Nephron progenitor cell (in vitro differentiated cells): ENCODE data around the gene FNIP2.
"Not testable (repeated sequence)": the region's sequence is repeated elsewhere in the genome, so short reads cannot be mapped to it uniquely, and the experiment has no call there.

ENCODE experiments used
- DNase-seq: peaks from one replicate; pipeline ENCODE4 v3.0.0; 2021
- H3K27ac Mint-ChIP-seq: 2 replicates; pipeline ENCODE4 v1.8.0; 2021; ENCODE audit warnings: mild to moderate bottlenecking, moderate library complexity, mixed read lengths
- H3K27me3 Mint-ChIP-seq: 2 replicates; pipeline ENCODE4 v1.8.0; 2021; ENCODE audit warnings: mild to moderate bottlenecking, low read depth, mixed read lengths; ENCODE audit not compliant: poor library complexity
- H3K36me3 Mint-ChIP-seq: 2 replicates; pipeline ENCODE4 v1.8.0; 2021; ENCODE audit warnings: low read depth, mixed read lengths
- H3K4me1 Mint-ChIP-seq: 2 replicates; pipeline ENCODE4 v1.8.0; 2021; ENCODE audit warnings: mixed read lengths
- H3K4me3 Mint-ChIP-seq: 2 replicates; pipeline ENCODE4 v1.8.0; 2021; ENCODE audit warnings: mild to moderate bottlenecking, moderate library complexity, mixed read lengths
- H3K9me3 Mint-ChIP-seq: 2 replicates; pipeline ENCODE4 v1.8.0; 2021; ENCODE audit warnings: mild to moderate bottlenecking, moderate library complexity, mixed read lengths
- CTCF ChIP-seq: fragments of 200-600 bp; sonication (generic); IDR thresholded peaks from 2 replicates; pipeline ENCODE4 v1.5.0; 2021; ENCODE audit warnings: antibody characterized with exemption

The FNIP2 gene

GRCh38 chr4:158741326-158742021, 27.4 kb upstream of the FNIP2 start:
- Mint-ChIP-seq H3K4me3 (no peak overlapping the region), H3K27ac (no peak overlapping the region), H3K27me3 (peaks cover 5% of the 10 kb centered on the region), H3K4me1 (peaks cover 4% of the 10 kb centered on the region), H3K9me3 (peaks cover 7% of the 10 kb centered on the region), H3K36me3 (no peaks in the 10 kb centered on the region)
- DNase-seq, result no peak
- no peak for TF ChIP-seq CTCF

- Mint-ChIP-seq H3K27me3 (peaks cover 15% of the 10 kb centered on the region), H3K9me3 (peaks cover 18% of the 10 kb centered on the region)
- not testable (repeated sequence) for H3K4me3 Mint-ChIP-seq, DNase-seq, H3K27ac Mint-ChIP-seq, H3K36me3 Mint-ChIP-seq, H3K4me1 Mint-ChIP-seq
Observed at GRCh38 chr4:158746537-158746936, 22.3 kb upstream of the FNIP2 start.

- Mint-ChIP-seq H3K27me3 (peaks cover 18% of the 10 kb centered on the region), H3K9me3 (peaks cover 16% of the 10 kb centered on the region), H3K4me1 (no peaks in the 10 kb centered on the region), H3K27ac (no peak overlapping the region), H3K4me3 (no peak overlapping the region), H3K36me3 (no peaks in the 10 kb centered on the region)
- no peak for DNase-seq
- no peak for TF ChIP-seq CTCF
Observed at GRCh38 chr4:158750379-158750778, 18.4 kb upstream of the FNIP2 start.

- H3K9me3 Mint-ChIP-seq, result peaks cover 33% of the 10 kb centered on the region
- H3K4me3 Mint-ChIP-seq, result no peak overlapping the region
- peaks cover 7% of the 10 kb centered on the region for H3K27me3 Mint-ChIP-seq
- H3K27ac Mint-ChIP-seq, result no peak overlapping the region
- H3K4me1 Mint-ChIP-seq, result peaks cover 9% of the 10 kb centered on the region
- DNase-seq, result no peak
- no peak for TF ChIP-seq CTCF
- H3K36me3 Mint-ChIP-seq, result peaks cover 6% of the 10 kb centered on the region
Observed at GRCh38 chr4:158754385-158755180, 14.2 kb upstream of the FNIP2 start.

- not testable (repeated sequence) for DNase-seq, H3K4me1 Mint-ChIP-seq, H3K36me3 Mint-ChIP-seq, H3K27me3 Mint-ChIP-seq, H3K4me3 Mint-ChIP-seq
- Mint-ChIP-seq H3K27ac (peak overlapping the region; percentile 80), H3K9me3 (peaks cover 40% of the 10 kb centered on the region)
Observed at GRCh38 chr4:158755819-158756218, 13.0 kb upstream of the FNIP2 start.

GRCh38 chr4:158756588-158756987, 12.2 kb upstream of the FNIP2 start:
- peaks cover 6% of the 10 kb centered on the region for H3K27me3 Mint-ChIP-seq
- H3K27ac Mint-ChIP-seq, result no peak overlapping the region
- DNase-seq, result no peak
- no peak for TF ChIP-seq CTCF
- peaks cover 6% of the 10 kb centered on the region for H3K36me3 Mint-ChIP-seq
- peaks cover 40% of the 10 kb centered on the region for H3K9me3 Mint-ChIP-seq
- H3K4me1 Mint-ChIP-seq, result peaks cover 9% of the 10 kb centered on the region
- H3K4me3 Mint-ChIP-seq, result no peak overlapping the region

- peaks cover 40% of the 10 kb centered on the region for H3K9me3 Mint-ChIP-seq
- H3K36me3 Mint-ChIP-seq, result peaks cover 6% of the 10 kb centered on the region
- peaks cover 9% of the 10 kb centered on the region for H3K4me1 Mint-ChIP-seq
- no peak overlapping the region for H3K4me3 Mint-ChIP-seq
- H3K27me3 Mint-ChIP-seq, result peaks cover 6% of the 10 kb centered on the region
- no peak for DNase-seq
- no peak overlapping the region for H3K27ac Mint-ChIP-seq
- TF ChIP-seq CTCF, result no peak
Observed at GRCh38 chr4:158758142-158758541, 10.7 kb upstream of the FNIP2 start.
